ENCODE data around the gene ENOX2. TPM values are rescaled to one million over a fixed set of nuclear protein-coding genes. Genes with fewer than 3 reads are reported as not detected.

ENOX2 gene
- total and polyA plus RNA-seq, 2 donors (not counting 1 experiment from before 2014, with no cell fraction given) = 5.1 to 18.8 TPM

- ATAC-seq (ENCODE audit: low read depth) (no peak), DNase-seq (no peak)
- POLR2A ChIA-PET = no interaction called here
- no peaks in the 10 kb centered on the region for H3K27me3 Mint-ChIP-seq
- TF ChIP-seq CTCF (IDR thresholded peaks at IDR 0.05) (no peak), EZH2 (IDR thresholded peaks at IDR 0.05; ENCODE audit: borderline replicate concordance, insufficient read depth, low read depth, low read length, poor library complexity, severe bottlenecking) (no peak)
- no peaks in the 10 kb centered on the region for H3K79me2 ChIP-seq (ENCODE audit: control insufficient read depth, insufficient read depth, low read length)
- no peak overlapping the region for H3K4me2 ChIP-seq (replicated peaks; ENCODE audit: low read depth, low read length, poor library complexity, severe bottlenecking)
- H3K27ac Mint-ChIP-seq = no peak overlapping the region
- H3K27me3 ChIP-seq (replicated peaks in 1 of 4; ENCODE audit: control extremely low read depth in 1 of 4, control insufficient read depth in 3 of 4, insufficient read depth in 4 of 4, low read length in 3 of 4) = no peaks in the 10 kb centered on the region
- H3K27ac ChIP-seq (ENCODE audit: low read length in 2 of 2) = no peak overlapping the region
- no peaks in the 10 kb centered on the region for H3K4me1 Mint-ChIP-seq
- peaks cover 0 to 17% of the 10 kb centered on the region in 2 experiments for H3K36me3 ChIP-seq (replicated peaks in 1 of 2; ENCODE audit: control extremely low read depth in 1 of 2, control insufficient read depth in 1 of 2, extremely low read depth in 1 of 2, insufficient read depth in 2 of 2, low read length in 1 of 2)
- no peak overlapping the region for H3K4me3 Mint-ChIP-seq
- no peaks in the 10 kb centered on the region for H3K9me3 Mint-ChIP-seq (ENCODE audit: insufficient read depth)
- no peak overlapping the region for H2AFZ ChIP-seq (ENCODE audit: insufficient read depth, low read depth, low read length, poor library complexity, severe bottlenecking)
- no peak overlapping the region for H3K4me3 ChIP-seq (ENCODE audit: control extremely low read depth in 1 of 5, extremely low read depth in 1 of 5, insufficient read depth in 1 of 5, low read depth in 2 of 5, low read length in 4 of 5)
- intact Hi-C loops (cut with micrococcal nuclease) = no loop called here
- H4K20me1 ChIP-seq (ENCODE audit: control insufficient read depth, insufficient read depth, low read length, poor library complexity, severe bottlenecking) = no peaks in the 10 kb centered on the region
- no peaks in the 10 kb centered on the region for H3K4me1 ChIP-seq (ENCODE audit: control insufficient read depth in 2 of 2, insufficient read depth in 2 of 2, low read length in 2 of 2)
- CTCF ChIA-PET = no interaction called here
- no CpG with 5 or more reads among the region's 1 CpG for WGBS (ENCODE audit: insufficient coverage)
- no peak overlapping the region for H3K9ac ChIP-seq (ENCODE audit: low read length)
- H3K9me3 ChIP-seq (ENCODE audit: control extremely low read depth in 1 of 3, control insufficient read depth in 2 of 3, insufficient read depth in 1 of 3, low read length in 2 of 3) = no peaks in the 10 kb centered on the region
Measured at GRCh38 chrX:130669233-130669632, 233.8 kb downstream of the ENOX2 start.

GRCh38 chrX:130665263-130665662 lies 237.7 kb downstream of the ENOX2 start:
- Mint-ChIP-seq H3K9me3 (ENCODE audit: insufficient read depth) (no peaks in the 10 kb centered on the region), H3K4me3 (no peak overlapping the region), H3K4me1 (no peaks in the 10 kb centered on the region), H3K27me3 (no peaks in the 10 kb centered on the region), H3K27ac (no peak overlapping the region)
- Histone ChIP-seq H3K79me2 (ENCODE audit: control insufficient read depth, insufficient read depth, low read length) (no peaks in the 10 kb centered on the region), H3K4me3 (ENCODE audit: control extremely low read depth in 1 of 5, extremely low read depth in 1 of 5, insufficient read depth in 1 of 5, low read depth in 2 of 5, low read length in 4 of 5) (no peak overlapping the region), H3K4me2 (replicated peaks; ENCODE audit: low read depth, low read length, poor library complexity, severe bottlenecking) (no peak overlapping the region), H3K9ac (ENCODE audit: low read length) (no peak overlapping the region), H4K20me1 (ENCODE audit: control insufficient read depth, insufficient read depth, low read length, poor library complexity, severe bottlenecking) (no peaks in the 10 kb centered on the region), H3K36me3 (replicated peaks in 1 of 2; ENCODE audit: control extremely low read depth in 1 of 2, control insufficient read depth in 1 of 2, extremely low read depth in 1 of 2, insufficient read depth in 2 of 2, low read length in 1 of 2) (peaks cover 0 to 8% of the 10 kb centered on the region in 2 experiments), H3K9me3 (ENCODE audit: control extremely low read depth in 1 of 3, control insufficient read depth in 2 of 3, insufficient read depth in 1 of 3, low read length in 2 of 3) (no peaks in the 10 kb centered on the region), H2AFZ (ENCODE audit: insufficient read depth, low read depth, low read length, poor library complexity, severe bottlenecking) (no peak overlapping the region), H3K27ac (ENCODE audit: low read length in 2 of 2) (no peak overlapping the region), H3K4me1 (ENCODE audit: control insufficient read depth in 2 of 2, insufficient read depth in 2 of 2, low read length in 2 of 2) (no peaks in the 10 kb centered on the region), H3K27me3 (replicated peaks in 1 of 4; ENCODE audit: control extremely low read depth in 1 of 4, control insufficient read depth in 3 of 4, insufficient read depth in 4 of 4, low read length in 3 of 4) (no peaks in the 10 kb centered on the region)
- intact Hi-C loops (cut with micrococcal nuclease) = no loop called here
- no peak for TF ChIP-seq CTCF (IDR thresholded peaks at IDR 0.05)
- TF ChIP-seq EZH2 (IDR thresholded peaks at IDR 0.05; ENCODE audit: borderline replicate concordance, insufficient read depth, low read depth, low read length, poor library complexity, severe bottlenecking) = no peak
- POLR2A ChIA-PET = no interaction called here
- CTCF ChIA-PET = no interaction called here
- DNase-seq (no peak), ATAC-seq (ENCODE audit: low read depth) (no peak)
- WGBS (ENCODE audit: insufficient coverage) = no CpG with 5 or more reads among the region's 3 CpGs
